ENCODE measurements around the gene DOK3.

DNA sequence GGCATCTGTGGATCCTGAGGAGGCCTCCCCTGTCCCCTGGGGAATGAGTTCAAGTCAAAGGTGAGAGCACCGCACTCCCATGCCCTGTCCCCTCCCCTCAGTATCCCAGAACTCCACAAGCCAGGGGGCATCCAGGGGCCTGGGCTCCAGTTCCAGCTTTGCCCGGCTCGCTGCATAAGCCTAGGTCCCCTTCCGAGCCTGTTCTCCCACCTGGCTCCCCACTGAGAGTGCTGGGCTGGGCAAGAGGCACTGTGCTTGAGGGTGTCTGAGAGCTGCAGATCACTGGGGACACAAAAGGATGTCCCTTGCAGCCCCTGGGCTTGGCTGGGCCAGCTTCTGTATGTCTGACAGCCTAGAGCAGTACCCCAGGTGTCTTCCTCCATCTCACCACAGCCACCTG is 4.6 kb downstream of the DOK3 start:
- TF ChIP-seq, protein P1, sequence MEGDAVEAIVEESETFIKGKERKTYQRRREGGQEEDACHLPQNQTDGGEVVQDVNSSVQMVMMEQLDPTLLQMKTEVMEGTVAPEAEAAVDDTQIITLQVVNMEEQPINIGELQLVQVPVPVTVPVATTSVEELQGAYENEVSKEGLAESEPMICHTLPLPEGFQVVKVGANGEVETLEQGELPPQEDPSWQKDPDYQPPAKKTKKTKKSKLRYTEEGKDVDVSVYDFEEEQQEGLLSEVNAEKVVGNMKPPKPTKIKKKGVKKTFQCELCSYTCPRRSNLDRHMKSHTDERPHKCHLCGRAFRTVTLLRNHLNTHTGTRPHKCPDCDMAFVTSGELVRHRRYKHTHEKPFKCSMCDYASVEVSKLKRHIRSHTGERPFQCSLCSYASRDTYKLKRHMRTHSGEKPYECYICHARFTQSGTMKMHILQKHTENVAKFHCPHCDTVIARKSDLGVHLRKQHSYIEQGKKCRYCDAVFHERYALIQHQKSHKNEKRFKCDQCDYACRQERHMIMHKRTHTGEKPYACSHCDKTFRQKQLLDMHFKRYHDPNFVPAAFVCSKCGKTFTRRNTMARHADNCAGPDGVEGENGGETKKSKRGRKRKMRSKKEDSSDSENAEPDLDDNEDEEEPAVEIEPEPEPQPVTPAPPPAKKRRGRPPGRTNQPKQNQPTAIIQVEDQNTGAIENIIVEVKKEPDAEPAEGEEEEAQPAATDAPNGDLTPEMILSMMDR (conservative IDR thresholded peaks at IDR 0.05) = no peak
- TF ChIP-seq ZFX (IDR thresholded peaks at IDR 0.05) = no peak
